H9 (cell line): ENCODE data around the gene PEX7. TPM values are rescaled to one million over a fixed set of nuclear protein-coding genes. Genes with fewer than 3 reads are reported as not detected.

Experiments
- DNase-seq: peaks from one replicate; pipeline ENCODE4 v3.0.0-alpha.2; 2017
- H2AFZ ChIP-seq: one replicate; pipeline ENCODE4 v1.6.1; 2013; ENCODE audit warnings: mild to moderate bottlenecking, low read length, control low read depth, moderate library complexity
- H2AK5ac ChIP-seq: 2 replicates; pipeline ENCODE4 v1.6.1; 2013; ENCODE audit warnings: low read length, control low read depth, mixed read lengths; ENCODE audit not compliant: insufficient read length
- H2BK120ac ChIP-seq: one replicate; pipeline ENCODE4 v1.6.1; 2013; ENCODE audit warnings: low read depth, mild to moderate bottlenecking, low read length, control low read depth, inconsistent platforms; ENCODE audit not compliant: poor library complexity, severe bottlenecking
- H2BK12ac ChIP-seq: 2 replicates; pipeline ENCODE4 v1.6.1; 2013; ENCODE audit warnings: low read length, control low read depth, mixed read lengths, low read depth; ENCODE audit not compliant: insufficient read length
- H2BK15ac ChIP-seq: 2 replicates; pipeline ENCODE4 v1.6.1; 2013; ENCODE audit warnings: low read depth, low read length, control low read depth
- H2BK20ac ChIP-seq: one replicate; pipeline ENCODE4 v1.6.1; 2013; ENCODE audit warnings: low read depth, mild to moderate bottlenecking, low read length, control low read depth, inconsistent platforms; ENCODE audit not compliant: poor library complexity, severe bottlenecking
- H2BK5ac ChIP-seq: 2 replicates; pipeline ENCODE4 v1.6.1; 2013; ENCODE audit warnings: low read length, control low read depth, mixed read lengths; ENCODE audit not compliant: insufficient read length
- H3K14ac ChIP-seq: 2 replicates; pipeline ENCODE4 v1.6.1; 2013; ENCODE audit warnings: low read length, control low read depth; ENCODE audit not compliant: insufficient read depth
- H3K18ac ChIP-seq: 2 replicates; pipeline ENCODE4 v1.6.1; 2013; ENCODE audit warnings: low read depth, mild to moderate bottlenecking, mixed read lengths, low read length, control low read depth; ENCODE audit not compliant: insufficient read length
- H3K23ac ChIP-seq: 2 replicates; pipeline ENCODE4 v1.6.1; 2013; ENCODE audit warnings: low read length, control low read depth, mixed read lengths, low read depth; ENCODE audit not compliant: insufficient read length
- H3K23me2 ChIP-seq: 2 replicates; pipeline ENCODE4 v1.6.1; 2013; ENCODE audit warnings: low read depth, mild to moderate bottlenecking, mixed read lengths, low read length, control low read depth; ENCODE audit not compliant: insufficient read length, poor library complexity, severe bottlenecking
- H3K27ac ChIP-seq: 2 replicates; pipeline ENCODE4 v1.5.1; 2013; ENCODE audit warnings: low read length, control low read depth, mixed read lengths, low read depth; ENCODE audit not compliant: insufficient read length
- H3K27me3 ChIP-seq: 2 replicates; pipeline ENCODE4 v1.6.1; 2013; ENCODE audit warnings: low read length, control low read depth, inconsistent platforms; ENCODE audit not compliant: insufficient read depth
- H3K4ac ChIP-seq: 2 replicates; pipeline ENCODE4 v1.6.1; 2013; ENCODE audit warnings: low read depth, mild to moderate bottlenecking, control low read depth, inconsistent platforms, low read length, moderate library complexity
- H3K4me1 ChIP-seq: 2 replicates; pipeline ENCODE4 v1.6.1; 2013; ENCODE audit warnings: low read length, control low read depth, inconsistent platforms; ENCODE audit not compliant: insufficient read depth
- H3K4me2 ChIP-seq: 2 replicates; pipeline ENCODE4 v1.6.1; 2013; ENCODE audit warnings: low read length, control low read depth, mixed read lengths; ENCODE audit not compliant: insufficient read length, insufficient read depth
- H3K56ac ChIP-seq: 2 replicates; pipeline ENCODE4 v1.6.1; 2013; ENCODE audit warnings: low read depth, mild to moderate bottlenecking, mixed read lengths, low read length, control low read depth; ENCODE audit not compliant: insufficient read length
- H3K79me1 ChIP-seq: 2 replicates; pipeline ENCODE4 v1.6.1; 2013; ENCODE audit warnings: low read depth, mild to moderate bottlenecking, moderate library complexity, low read length, control low read depth, inconsistent platforms; ENCODE audit not compliant: insufficient read depth, poor library complexity, severe bottlenecking
- H3K79me2 ChIP-seq: 2 replicates; pipeline ENCODE4 v1.6.1; 2013; ENCODE audit warnings: low read length, control low read depth, inconsistent platforms; ENCODE audit not compliant: insufficient read depth
- H3K9ac ChIP-seq: 2 replicates; pipeline ENCODE4 v1.6.1; 2013; ENCODE audit warnings: low read length, control low read depth, mixed read lengths; ENCODE audit not compliant: insufficient read length; ENCODE audit errors: extremely low read depth
- H3K9me3 ChIP-seq: one replicate; pipeline ENCODE4 v1.6.1; 2013; ENCODE audit warnings: low read depth, low read length, inconsistent platforms; ENCODE audit not compliant: control insufficient read depth
- H3T11ph ChIP-seq: one replicate; pipeline ENCODE4 v1.6.1; 2013; ENCODE audit warnings: mild to moderate bottlenecking, low read length, control low read depth, inconsistent platforms
- H4K20me1 ChIP-seq: one replicate; pipeline ENCODE4 v1.6.1; 2013; ENCODE audit not compliant: control insufficient read depth, insufficient read length, insufficient read depth
- H4K5ac ChIP-seq: 2 replicates; pipeline ENCODE4 v1.6.1; 2013; ENCODE audit warnings: low read depth, mild to moderate bottlenecking, mixed read lengths, low read length, control low read depth; ENCODE audit not compliant: insufficient read length
- H4K8ac ChIP-seq: replicated peaks from 2 replicates; pipeline ENCODE4 v1.6.1; 2013; ENCODE audit warnings: low read length, control low read depth, mixed read lengths, low read depth; ENCODE audit not compliant: insufficient read length
- H4K91ac ChIP-seq: 2 replicates; pipeline ENCODE4 v1.6.1; 2013; ENCODE audit warnings: low read depth, mild to moderate bottlenecking, moderate library complexity, mixed read lengths, low read length, control low read depth; ENCODE audit not compliant: insufficient read length
- H3K27ac Mint-ChIP-seq, 3 experiments: 2 replicates in 2 of 3; 3 replicates in 1 of 3; pipeline ENCODE4 v1.8.0; 2020 to 2021; ENCODE audit warnings: mixed read lengths in 3 of 3, mild to moderate bottlenecking in 1 of 3, moderate library complexity in 1 of 3
- H3K27me3 Mint-ChIP-seq: 2 replicates; pipeline ENCODE4 v1.8.0; 2021; ENCODE audit warnings: low read depth, mild to moderate bottlenecking, moderate library complexity, mixed read lengths
- H3K36me3 Mint-ChIP-seq, 3 experiments: 2 replicates in 2 of 3; 3 replicates in 1 of 3; pipeline ENCODE4 v1.8.0; 2020 to 2021; ENCODE audit warnings: low read depth in 3 of 3, mixed read lengths in 3 of 3; ENCODE audit not compliant: insufficient read depth in 1 of 3
- H3K4me1 Mint-ChIP-seq, 2 experiments: 2 replicates each; pipeline ENCODE4 v1.8.0; 2020; ENCODE audit warnings: mixed read lengths in 2 of 2
- H3K4me3 Mint-ChIP-seq, 2 experiments: 2 replicates in 1 of 2; 3 replicates in 1 of 2; pipeline ENCODE4 v1.8.0; 2020 to 2021; ENCODE audit warnings: mild to moderate bottlenecking in 2 of 2, mixed read lengths in 2 of 2, moderate library complexity in 1 of 2
- H3K9me3 Mint-ChIP-seq, 2 experiments: 2 replicates in 1 of 2; 3 replicates in 1 of 2; pipeline ENCODE4 v1.8.0; 2020; ENCODE audit warnings: mild to moderate bottlenecking in 2 of 2, mixed read lengths in 2 of 2, moderate library complexity in 1 of 2
- WGBS: extraction: QIAGEN DNeasy Blood & Tissue Kit; methylation state at CpG from one replicate; pipeline ENCODE4 v1.1.7; 2013; ENCODE audit warnings: missing lambda C conversion rate, low lambda C conversion rate, mixed read lengths; ENCODE audit not compliant: insufficient read length; ENCODE audit errors: extremely low coverage; 5-methylcytosine and 5-hydroxymethylcytosine counted together
- total RNA-seq: library from RNA; stranded (reverse); gene quantifications from 2 replicates; pipeline ENCODE4 v1.2.1, GENCODE V29; 2021
- TF ChIP-seq, protein P1 (sequence below): fragments of 200-600 bp; sonication (generic); conservative IDR thresholded peaks from 3 replicates; pipeline ENCODE4 v1.8.0; 2021; ENCODE audit warnings: antibody characterized with exemption, mild to moderate bottlenecking

The PEX7 gene
- total RNA-seq, 1 experiment from 2014 or later: 8.4 TPM

DNA sequence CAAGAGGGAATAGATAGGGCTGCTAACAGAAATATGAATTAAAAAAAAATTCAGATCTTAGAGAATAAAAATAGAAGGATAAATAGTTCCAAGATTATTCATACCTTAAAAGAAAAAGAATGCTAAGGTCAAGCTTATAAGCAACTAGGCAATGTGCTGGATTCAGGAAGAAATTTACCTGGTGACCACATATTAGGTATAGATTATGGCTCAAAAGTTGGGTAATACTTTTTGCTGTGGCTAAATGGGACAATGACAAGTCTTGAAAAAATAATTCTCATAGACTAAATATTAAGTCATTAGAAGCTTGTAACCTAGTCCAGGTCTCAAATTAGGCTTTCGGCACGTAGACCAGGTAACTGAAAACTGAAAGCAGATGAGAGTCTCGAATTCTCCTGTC, 47.3 kb upstream of the PEX7 start:
- no peaks in the 10 kb centered on the region; a peak in 1 of 7 replicates for H3K36me3 Mint-ChIP-seq
- no peak overlapping the region for H3K4ac ChIP-seq
- no peak overlapping the region for H4K8ac ChIP-seq
- no peak overlapping the region for H3K4me3 Mint-ChIP-seq
- no peak overlapping the region for H4K5ac ChIP-seq
- no peak overlapping the region for H3T11ph ChIP-seq
- H3K56ac ChIP-seq: no peak overlapping the region
- H3K9me3 ChIP-seq: no peaks in the 10 kb centered on the region
- H3K23ac ChIP-seq: no peak overlapping the region
- no peak overlapping the region for H2AFZ ChIP-seq
- H3K79me2 ChIP-seq: no peaks in the 10 kb centered on the region
- no peak overlapping the region for H3K9ac ChIP-seq
- H2BK15ac ChIP-seq: no peak overlapping the region
- H3K14ac ChIP-seq: no peak overlapping the region
- TF ChIP-seq, protein P1, sequence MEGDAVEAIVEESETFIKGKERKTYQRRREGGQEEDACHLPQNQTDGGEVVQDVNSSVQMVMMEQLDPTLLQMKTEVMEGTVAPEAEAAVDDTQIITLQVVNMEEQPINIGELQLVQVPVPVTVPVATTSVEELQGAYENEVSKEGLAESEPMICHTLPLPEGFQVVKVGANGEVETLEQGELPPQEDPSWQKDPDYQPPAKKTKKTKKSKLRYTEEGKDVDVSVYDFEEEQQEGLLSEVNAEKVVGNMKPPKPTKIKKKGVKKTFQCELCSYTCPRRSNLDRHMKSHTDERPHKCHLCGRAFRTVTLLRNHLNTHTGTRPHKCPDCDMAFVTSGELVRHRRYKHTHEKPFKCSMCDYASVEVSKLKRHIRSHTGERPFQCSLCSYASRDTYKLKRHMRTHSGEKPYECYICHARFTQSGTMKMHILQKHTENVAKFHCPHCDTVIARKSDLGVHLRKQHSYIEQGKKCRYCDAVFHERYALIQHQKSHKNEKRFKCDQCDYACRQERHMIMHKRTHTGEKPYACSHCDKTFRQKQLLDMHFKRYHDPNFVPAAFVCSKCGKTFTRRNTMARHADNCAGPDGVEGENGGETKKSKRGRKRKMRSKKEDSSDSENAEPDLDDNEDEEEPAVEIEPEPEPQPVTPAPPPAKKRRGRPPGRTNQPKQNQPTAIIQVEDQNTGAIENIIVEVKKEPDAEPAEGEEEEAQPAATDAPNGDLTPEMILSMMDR: no peak
- H4K20me1 ChIP-seq: no peaks in the 10 kb centered on the region
- no peaks in the 10 kb centered on the region for H3K23me2 ChIP-seq
- H3K9me3 Mint-ChIP-seq: no peaks in the 10 kb centered on the region
- no peaks in the 10 kb centered on the region; the same call in 1 of the 2 replicates for H3K27me3 Mint-ChIP-seq
- H3K4me1 ChIP-seq: no peaks in the 10 kb centered on the region
- no peak overlapping the region for H2BK5ac ChIP-seq
- no peak overlapping the region for H3K18ac ChIP-seq
- H3K27ac Mint-ChIP-seq: no peak overlapping the region
- H3K27me3 ChIP-seq: no peaks in the 10 kb centered on the region
- H2BK20ac ChIP-seq: no peak overlapping the region
- peaks cover 12 to 13% of the 10 kb centered on the region in 2 experiments for H3K4me1 Mint-ChIP-seq
- no CpG with 5 or more reads among the region's 3 CpGs for whole genome bisulfite sequencing
- DNase-seq: no peak
- H4K91ac ChIP-seq: no peak overlapping the region
- no peak overlapping the region for H2AK5ac ChIP-seq
- H3K79me1 ChIP-seq: no peaks in the 10 kb centered on the region
- H2BK12ac ChIP-seq: no peak overlapping the region
- no peak overlapping the region for H3K4me2 ChIP-seq
- no peak overlapping the region for H2BK120ac ChIP-seq
- no peak overlapping the region for H3K27ac ChIP-seq
